GM19193 (cell line): ENCODE measurements around the gene MMADHC.

ENCODE experiments used
- POLR2A ChIP-seq: IDR thresholded peaks from 4 replicates; pipeline ENCODE4 v1.6.1; 2011; ENCODE audit not compliant: insufficient read depth, insufficient read length; ENCODE audit errors: extremely low read depth

The MMADHC gene

DNA sequence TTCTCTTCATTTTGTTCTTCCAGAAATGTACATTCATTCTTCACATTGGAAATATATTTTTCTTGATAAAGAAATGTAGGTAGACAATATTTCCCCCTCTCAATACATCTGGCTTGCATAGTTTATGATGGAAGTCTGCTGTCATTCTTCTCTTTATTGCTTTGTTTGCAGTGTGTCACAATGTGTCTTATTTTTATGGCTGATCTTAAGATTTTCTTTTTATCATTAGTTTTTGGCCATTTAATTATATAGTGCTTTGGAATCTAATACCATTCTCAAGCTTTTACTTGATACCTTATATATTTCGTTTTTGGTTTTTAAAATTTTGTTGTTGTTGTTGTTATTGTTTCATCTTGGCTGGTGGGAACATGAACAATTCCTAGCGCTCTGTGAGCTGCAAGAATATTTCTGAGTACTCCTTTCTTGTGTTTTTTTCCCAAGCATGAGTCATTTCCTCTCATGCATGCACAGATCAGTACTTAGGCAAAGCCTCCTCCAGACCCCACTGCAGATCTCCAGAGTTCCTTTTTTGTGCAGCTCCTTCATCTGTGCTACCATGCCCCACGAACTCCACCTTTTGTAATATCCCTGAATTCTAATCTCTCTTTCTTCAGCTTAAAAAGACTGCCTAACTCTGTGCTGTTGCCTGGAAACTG is 13.7 kb upstream of the MMADHC start:
- no peak for TF ChIP-seq POLR2A

DNA sequence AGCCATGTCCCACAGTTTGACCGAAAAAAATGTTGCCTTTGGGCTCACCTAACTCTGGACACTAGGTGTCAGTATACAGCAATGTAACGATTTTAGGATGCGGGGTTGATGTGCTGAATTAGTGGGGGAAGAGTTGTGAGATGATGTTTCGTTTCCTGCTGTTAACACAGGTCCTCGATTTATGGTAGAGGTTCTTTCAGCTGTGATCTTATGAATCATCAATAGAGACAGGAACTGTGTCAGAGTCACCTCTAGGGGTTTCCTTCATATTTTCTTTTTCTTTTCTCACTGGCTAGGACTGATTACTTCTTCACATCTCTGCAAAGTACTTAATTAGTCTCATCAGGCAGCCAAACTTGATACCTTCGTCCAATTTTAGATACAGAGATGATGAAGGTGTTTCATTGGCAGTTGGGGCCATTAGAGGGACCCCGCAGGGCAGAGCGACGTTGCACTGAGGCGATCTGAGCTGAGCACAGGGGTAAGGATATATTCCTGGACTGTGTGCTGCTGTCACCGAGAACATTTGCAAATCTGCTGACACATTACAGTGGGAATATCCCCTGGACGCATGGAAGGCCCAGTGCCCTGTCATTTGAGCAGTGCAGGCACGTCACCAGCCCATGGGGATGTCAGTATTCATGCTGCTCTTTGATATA is 10.2 kb upstream of the MMADHC start:
- no peak for TF ChIP-seq POLR2A

DNA sequence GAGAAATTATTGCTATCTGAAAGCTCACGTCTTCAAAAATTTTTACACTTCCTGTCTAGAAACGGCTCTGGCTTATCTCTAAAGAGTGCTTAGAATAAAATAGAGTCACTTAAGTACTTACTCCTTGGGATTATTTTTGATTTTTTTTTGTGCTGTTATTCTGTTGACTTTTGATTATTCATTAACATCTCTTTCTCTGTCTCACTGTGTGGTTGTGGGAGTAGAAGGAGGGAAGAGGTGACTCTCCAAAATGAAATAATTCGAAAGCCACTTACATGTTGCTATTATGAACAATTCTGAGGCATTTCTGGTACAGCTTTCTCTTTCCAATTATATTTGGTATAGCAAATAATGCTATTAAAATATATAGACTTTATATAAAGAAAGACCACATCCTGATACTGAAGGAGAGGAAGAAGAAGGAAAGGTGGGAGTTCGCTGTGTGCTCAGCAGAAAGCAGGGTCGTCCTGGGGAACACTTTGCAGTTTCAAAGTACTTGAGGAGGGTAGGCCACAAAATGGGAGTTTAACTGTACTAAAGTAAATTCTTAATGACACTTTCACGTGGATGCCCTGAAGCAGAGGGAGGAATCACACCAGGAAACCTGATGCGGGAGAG is 9.6 kb upstream of the MMADHC start:
- no peak for TF ChIP-seq POLR2A

- TF ChIP-seq POLR2A, result no peak
These were observed 8.9 kb upstream of the MMADHC start for GRCh38 chr2:149596471-149596870.

DNA sequence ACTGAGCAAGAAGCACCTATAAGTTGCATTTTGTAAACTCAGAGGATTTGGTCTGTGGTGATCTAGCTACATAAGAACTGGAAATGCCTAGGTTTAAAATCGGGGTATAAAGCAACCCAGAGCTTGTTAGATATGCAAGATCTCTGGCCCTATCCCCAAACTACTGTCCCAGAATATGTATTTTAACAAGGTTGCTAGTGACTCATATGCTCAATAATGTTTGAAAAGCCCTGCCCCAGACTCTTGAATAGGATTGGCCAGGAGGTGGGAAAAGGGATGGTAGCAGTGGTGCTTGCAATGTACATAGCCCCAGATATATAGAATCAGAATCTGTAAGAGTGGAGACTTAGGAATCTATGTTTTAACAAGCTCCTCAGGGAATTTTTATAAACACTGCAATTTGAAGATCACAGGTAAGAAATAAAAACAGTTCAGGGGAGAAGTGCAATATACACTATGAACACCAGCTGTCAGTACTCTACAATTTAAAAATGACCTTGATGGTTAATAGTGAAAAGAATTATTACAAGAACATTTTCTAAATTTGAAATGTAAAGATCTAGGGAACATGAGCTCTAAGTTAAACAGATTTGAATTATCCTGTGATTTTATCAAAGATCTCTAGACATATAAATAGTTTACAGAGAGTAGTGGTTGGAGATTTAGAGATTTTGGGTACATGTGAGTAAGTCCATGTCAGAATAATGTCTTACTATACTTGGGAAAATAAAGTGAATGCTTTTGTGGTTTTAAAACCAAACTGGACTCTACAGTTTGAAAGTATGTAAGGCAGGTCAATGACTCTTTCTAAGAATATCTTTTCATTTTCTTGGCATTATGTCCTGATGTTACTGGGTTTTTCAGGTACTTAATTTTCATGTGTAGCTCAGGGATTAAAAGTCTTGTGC is 7.7 kb upstream of the MMADHC start:
- no peak for TF ChIP-seq POLR2A

DNA sequence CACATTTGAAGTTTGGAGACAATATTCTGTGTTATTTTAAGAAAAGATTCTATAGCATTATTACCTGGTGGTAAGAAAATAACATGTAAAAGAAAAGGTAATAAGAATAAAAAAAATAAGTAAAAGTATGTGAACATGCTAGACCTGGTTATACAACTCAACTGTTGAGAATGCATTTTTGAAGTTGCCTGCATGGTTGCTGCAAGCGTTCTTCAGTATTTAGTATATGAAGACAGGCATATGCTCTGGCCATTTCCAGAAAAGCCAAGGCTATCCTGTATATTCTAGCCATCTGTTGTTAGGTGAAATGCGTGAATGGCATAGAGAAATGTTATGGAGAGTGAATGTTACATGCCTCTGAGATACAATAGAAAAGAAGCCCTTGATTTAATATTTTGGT is 6.8 kb upstream of the MMADHC start:
- no peak for TF ChIP-seq POLR2A

DNA sequence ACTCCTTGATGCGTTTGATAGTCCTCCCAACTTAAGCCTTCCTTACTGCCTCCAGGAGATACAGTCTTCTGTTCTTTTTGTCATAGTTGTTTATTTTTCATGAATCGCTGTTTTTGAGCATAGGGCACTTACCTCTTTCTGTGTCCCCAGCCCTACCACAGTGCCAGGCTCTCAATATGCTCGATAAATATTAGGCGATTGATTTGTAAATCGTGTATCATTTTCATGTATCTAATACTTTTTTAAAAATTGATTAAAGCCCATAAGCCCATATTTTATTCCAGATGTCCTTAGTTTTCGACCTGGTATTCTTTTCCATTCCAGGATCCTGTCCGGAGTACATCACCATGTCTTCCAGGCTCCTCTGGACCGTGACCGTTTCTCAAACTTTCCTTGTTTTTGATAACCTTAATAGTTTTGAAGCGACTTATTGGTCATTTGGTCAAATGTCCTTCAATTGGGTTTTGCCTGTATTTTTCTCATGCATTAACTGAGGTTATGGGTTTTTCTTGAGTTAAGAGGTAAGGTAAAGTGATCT is 444 bp upstream of the MMADHC start:
- no peak for TF ChIP-seq POLR2A

DNA sequence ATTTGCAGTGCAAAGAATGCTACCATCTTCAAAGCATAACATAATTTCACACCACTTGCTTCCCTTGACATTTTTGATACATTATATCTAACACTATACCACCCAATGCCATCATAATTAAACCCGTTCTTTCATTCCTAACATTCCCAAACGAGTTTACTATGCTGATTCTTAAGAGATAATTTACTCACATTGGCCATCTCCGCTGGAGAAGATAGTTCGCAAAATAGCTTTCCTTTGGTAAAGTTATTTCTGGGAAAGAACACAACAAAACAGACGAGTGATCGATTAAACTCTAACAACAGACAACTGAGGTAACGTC is 716 bp downstream of the MMADHC start:
- TF ChIP-seq POLR2A, result no peak

- TF ChIP-seq POLR2A, result no peak
These were observed 1.5 kb downstream of the MMADHC start for GRCh38 chr2:149586063-149586462.

- TF ChIP-seq POLR2A, result no peak
These were observed 2.2 kb downstream of the MMADHC start for GRCh38 chr2:149585166-149585885.

DNA sequence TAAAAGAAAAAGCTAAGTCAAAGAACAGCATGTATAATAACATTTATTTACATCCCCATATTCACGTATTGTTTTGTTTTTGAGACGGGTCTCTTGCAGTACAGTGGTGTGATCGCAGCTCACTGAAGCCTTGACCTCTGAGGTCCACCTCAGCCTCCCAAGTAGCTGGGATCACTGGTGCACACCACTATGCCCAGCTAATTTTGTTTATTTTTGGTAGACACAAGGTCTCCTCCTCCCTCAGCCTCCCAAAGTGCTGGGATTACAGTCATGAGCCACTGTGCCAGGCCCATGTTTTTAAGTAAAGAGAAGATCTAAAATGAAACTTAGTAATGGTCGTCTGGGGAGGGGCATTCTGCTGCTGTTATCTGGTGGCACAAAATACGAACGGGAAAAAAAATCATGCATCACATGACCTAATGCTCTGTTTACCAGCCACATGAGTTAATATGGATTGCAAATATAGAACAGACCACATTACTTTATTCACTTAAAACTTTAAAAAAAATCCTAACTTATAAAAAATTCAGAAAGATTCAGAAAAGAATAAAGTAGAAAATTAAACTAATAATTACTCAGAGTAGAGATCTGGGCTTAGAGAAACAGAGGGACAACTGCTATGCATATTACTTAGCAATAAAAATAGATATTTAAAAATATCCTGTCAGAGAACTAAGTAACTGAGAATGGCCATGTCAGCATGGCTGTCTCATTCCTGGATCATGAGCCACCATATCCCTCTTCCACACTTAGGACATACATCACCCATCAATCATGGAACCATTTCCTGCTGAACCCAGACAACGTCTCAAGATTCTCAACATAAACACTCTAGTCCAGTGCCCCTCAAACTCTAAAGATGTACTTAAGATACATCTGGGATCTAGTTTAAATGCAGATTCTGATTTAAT is 7.3 kb downstream of the MMADHC start:
- TF ChIP-seq POLR2A, result no peak

DNA sequence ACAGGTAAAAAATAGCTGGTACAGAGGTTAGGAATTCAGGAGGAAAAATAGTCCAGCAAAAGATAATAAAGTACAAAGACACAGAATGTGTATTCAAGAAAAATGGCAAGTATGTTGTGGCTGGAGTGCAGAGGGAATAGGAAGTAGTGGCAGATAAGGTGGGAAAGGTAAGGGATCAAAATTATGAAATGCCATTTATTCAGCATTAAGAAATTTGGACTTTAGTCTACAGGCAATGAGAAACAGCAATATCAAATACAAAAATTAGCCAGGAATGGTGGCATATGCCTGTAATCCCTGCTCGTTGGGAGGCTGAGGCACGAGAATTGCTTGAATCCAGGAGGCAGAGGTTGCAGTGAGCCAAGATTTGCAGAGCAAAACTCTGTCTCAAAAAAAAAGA is 10.3 kb downstream of the MMADHC start:
- no peak for TF ChIP-seq POLR2A

- TF ChIP-seq POLR2A, result no peak
These were observed 11.8 kb downstream of the MMADHC start for GRCh38 chr2:149575752-149576151.
